GM12874 (cell line): Measurements from ENCODE around the gene SCAMP1.

ENCODE experiments used
- TF ChIP-seq, protein P1 (sequence below): IDR thresholded peaks from 2 replicates; pipeline ENCODE4 v1.5.1; 2011; ENCODE audit warnings: low read depth, mild to moderate bottlenecking, control low read depth, low read length, moderate library complexity; ENCODE audit not compliant: insufficient read depth

SCAMP1 gene

DNA sequence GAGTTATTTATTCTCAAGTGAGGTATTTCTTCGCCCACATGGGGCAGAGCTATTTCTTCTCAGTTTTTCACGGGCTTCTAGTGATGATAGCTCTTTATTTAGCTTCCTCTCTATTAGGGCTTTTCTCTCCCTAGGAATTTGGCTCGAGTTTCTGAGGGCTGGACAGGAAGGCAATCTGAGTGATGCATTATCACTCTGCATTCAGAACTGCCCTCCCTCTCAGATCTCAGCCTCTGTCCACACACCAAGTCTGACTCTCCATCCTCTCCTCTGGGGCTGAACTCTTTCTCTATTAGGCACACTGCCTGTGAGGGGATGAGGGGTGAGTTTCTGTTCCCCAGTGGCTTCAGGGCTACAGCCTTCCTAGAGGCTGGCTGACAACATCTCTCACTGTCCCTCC lies 14.9 kb upstream of the SCAMP1 start:
- TF ChIP-seq, protein P1, sequence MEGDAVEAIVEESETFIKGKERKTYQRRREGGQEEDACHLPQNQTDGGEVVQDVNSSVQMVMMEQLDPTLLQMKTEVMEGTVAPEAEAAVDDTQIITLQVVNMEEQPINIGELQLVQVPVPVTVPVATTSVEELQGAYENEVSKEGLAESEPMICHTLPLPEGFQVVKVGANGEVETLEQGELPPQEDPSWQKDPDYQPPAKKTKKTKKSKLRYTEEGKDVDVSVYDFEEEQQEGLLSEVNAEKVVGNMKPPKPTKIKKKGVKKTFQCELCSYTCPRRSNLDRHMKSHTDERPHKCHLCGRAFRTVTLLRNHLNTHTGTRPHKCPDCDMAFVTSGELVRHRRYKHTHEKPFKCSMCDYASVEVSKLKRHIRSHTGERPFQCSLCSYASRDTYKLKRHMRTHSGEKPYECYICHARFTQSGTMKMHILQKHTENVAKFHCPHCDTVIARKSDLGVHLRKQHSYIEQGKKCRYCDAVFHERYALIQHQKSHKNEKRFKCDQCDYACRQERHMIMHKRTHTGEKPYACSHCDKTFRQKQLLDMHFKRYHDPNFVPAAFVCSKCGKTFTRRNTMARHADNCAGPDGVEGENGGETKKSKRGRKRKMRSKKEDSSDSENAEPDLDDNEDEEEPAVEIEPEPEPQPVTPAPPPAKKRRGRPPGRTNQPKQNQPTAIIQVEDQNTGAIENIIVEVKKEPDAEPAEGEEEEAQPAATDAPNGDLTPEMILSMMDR: no peak

DNA sequence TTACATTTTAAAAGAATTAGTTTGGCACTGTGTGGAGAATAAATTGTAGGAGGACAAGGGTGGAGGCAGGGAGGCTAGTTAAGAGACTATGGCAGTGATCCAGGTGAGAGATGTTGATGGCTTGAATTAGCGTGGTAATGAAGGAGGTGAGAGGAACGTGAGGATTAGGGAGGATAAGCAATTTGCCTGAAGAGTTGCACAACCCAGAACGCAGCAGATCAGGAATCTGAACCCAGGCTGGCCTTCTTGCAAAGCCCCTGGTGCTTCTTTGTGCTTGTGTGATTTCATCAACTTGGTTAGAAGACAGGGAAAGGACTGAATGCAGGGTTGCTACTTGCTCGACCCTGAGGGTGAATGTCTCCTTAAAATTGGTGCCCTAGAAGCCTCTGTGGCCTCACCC lies 6.9 kb upstream of the SCAMP1 start:
- TF ChIP-seq, protein P1: no peak

- TF ChIP-seq, protein P1: no peak
Measured at GRCh38 chr5:78354066-78354670, 6.2 kb upstream of the SCAMP1 start.

- TF ChIP-seq, protein P1: no peak
Measured at GRCh38 chr5:78355561-78355960, 4.9 kb upstream of the SCAMP1 start.

DNA sequence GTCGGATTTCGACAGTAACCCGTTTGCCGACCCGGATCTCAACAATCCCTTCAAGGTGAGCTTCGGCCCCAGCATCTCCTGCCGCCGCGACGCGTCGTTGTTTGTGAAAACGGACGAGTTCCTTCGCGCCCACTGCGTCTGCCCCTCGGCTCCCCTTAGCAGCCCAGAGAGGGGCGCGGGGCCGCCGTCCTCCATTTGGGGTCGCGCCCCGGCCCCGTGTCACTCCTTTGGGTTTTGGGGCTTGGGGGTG lies 182 bp downstream of the SCAMP1 start:
- TF ChIP-seq, protein P1: no peak

- TF ChIP-seq, protein P1: peak; percentile 32
Measured at GRCh38 chr5:78360924-78361630, 660 bp downstream of the SCAMP1 start.

- TF ChIP-seq, protein P1: no peak
Measured at GRCh38 chr5:78361631-78361993, 1.2 kb downstream of the SCAMP1 start.
